ENCODE measurements around the gene MCEMP1. TPM values are rescaled to one million over a fixed set of nuclear protein-coding genes. Genes with fewer than 3 reads are reported as not detected.
"Not testable (repeated sequence)": the region's sequence is repeated elsewhere in the genome, so short reads cannot be mapped to it uniquely, and the experiment has no call there.

Gene MCEMP1
- total RNA-seq, 4 donors from 2014 or later, result not detected

GRCh38 chr19:7642295-7643030, 34.4 kb upstream of the MCEMP1 start:
- WGBS, 2 donors, result 87 to 89% methylated on average over 26 to 27 of the region's 27 CpGs
- no peak overlapping the region for H3K4me3 ChIP-seq (ENCODE audit: low read depth, poor library complexity, severe bottlenecking)
- no peak for TF ChIP-seq CTCF (IDR thresholded peaks at IDR 0.05)
- no peak for TF ChIP-seq POLR2A (IDR thresholded peaks at IDR 0.05)
- intact Hi-C loops (cut with DNase I; ENCODE audit: low total_unique reads), result no loop called here
- no peak for DNase-seq (ENCODE audit: low spot score in 2 of 2)

GRCh38 chr19:7643031-7643415, 33.9 kb upstream of the MCEMP1 start:
- DNase-seq (ENCODE audit: low spot score in 2 of 2), result no peak
- no peak for TF ChIP-seq CTCF (IDR thresholded peaks at IDR 0.05)
- TF ChIP-seq POLR2A (IDR thresholded peaks at IDR 0.05), result no peak
- 93% methylated on average over 8 of the region's 8 CpGs for WGBS, 2 donors
- H3K4me3 ChIP-seq (ENCODE audit: low read depth, poor library complexity, severe bottlenecking), result no peak overlapping the region
- intact Hi-C loops (cut with DNase I; ENCODE audit: low total_unique reads), result no loop called here

GRCh38 chr19:7643629-7644549, 33.0 kb upstream of the MCEMP1 start:
- 61 to 81% methylated on average over 10 of the region's 10 CpGs for WGBS, 2 donors
- DNase-seq (ENCODE audit: low spot score in 2 of 2); intact Hi-C loops (cut with DNase I; ENCODE audit: low total_unique reads); H3K4me3 ChIP-seq (ENCODE audit: low read depth, poor library complexity, severe bottlenecking): not testable (repeated sequence)

- DNase-seq (ENCODE audit: low spot score in 2 of 2), result no peak
- TF ChIP-seq CTCF (IDR thresholded peaks at IDR 0.05) (no peak), POLR2A (IDR thresholded peaks at IDR 0.05) (no peak)
- H3K4me3 ChIP-seq (ENCODE audit: low read depth, poor library complexity, severe bottlenecking), result no peak overlapping the region
- intact Hi-C loops (cut with DNase I; ENCODE audit: low total_unique reads), result no loop called here
- WGBS, 2 donors, result 95% methylated on average over 20 of the region's 20 CpGs
Observed at GRCh38 chr19:7644550-7644877, 32.4 kb upstream of the MCEMP1 start.

GRCh38 chr19:7645163-7645562, 31.7 kb upstream of the MCEMP1 start:
- WGBS, 2 donors, result 75 to 89% methylated on average over 12 to 13 of the region's 14 CpGs
- intact Hi-C loops (cut with DNase I; ENCODE audit: low total_unique reads), result no loop called here

More at GRCh38 chr19:7645163-7645562, 31.7 kb upstream of the MCEMP1 start:
- no peak overlapping the region for H3K4me3 ChIP-seq (ENCODE audit: low read depth, poor library complexity, severe bottlenecking)
- TF ChIP-seq CTCF (IDR thresholded peaks at IDR 0.05) (no peak), POLR2A (IDR thresholded peaks at IDR 0.05) (no peak)
- no peak for DNase-seq (ENCODE audit: low spot score in 2 of 2)

Data from lower leg skin (tissue), 4 donors.